Amniotic stem cell (primary cell): ENCODE data around the gene AGPAT4.

Experiments
- DNase-seq: peaks from one replicate; lab custom pipeline; 2025; lab: John Stamatoyannopoulos, UW

Gene AGPAT4

DNA sequence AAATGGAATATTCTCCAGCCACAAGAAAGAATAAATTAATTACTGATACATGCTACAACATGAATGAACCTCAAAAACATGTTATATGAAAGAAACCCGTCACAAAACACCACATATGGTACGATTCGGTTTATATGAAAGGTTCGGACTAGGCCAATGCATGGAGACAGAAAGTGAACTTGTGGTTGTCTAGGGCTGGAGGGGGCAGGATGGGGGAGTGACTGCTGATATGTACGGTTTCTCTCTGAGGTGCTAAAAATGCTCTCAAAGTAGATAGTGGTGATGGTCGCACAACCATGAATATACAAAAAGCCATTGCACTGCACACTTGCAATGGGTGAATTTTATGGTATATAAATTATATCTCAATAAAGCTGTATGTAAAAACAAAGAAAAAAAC lies 18.3 kb downstream of the AGPAT4 start:
- DNase-seq: no peak

DNA sequence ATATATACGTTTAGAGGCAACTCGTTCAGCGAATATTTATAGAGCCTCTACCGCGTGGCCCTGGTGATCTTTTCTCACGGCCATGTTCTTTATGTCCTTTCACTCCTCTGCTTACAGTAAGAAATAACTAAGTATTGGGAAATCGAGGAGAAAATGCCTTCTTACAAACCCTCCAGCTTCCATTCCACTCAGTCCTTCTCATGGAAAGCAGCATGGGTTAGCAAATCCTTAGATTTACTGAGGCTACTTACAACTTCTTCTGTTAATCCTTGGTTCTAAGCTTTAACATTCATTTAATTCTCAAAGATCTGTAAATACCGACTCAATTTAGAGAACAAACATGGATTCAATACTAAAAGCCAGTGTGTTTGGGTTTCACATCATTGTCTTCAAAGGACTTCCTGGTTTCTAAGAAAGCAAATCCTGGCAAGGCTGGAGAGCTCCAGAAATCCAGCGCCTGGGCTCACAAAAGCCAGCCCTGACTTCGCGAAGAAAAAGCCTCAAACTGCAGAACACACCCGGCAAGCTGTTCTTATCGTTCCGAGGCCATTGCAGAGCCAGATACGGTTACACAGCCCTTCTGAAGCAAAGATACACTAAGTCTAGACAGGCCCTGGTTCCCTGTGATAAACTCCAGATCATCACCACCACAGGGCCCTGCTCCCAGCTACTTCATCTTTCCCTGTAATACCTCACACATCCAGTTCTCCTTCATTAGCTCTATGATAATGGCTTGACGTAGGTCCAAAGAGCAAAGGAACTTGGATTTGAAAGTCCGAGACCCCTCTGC lies 19.2 kb downstream of the AGPAT4 start:
- DNase-seq: no peak

DNA sequence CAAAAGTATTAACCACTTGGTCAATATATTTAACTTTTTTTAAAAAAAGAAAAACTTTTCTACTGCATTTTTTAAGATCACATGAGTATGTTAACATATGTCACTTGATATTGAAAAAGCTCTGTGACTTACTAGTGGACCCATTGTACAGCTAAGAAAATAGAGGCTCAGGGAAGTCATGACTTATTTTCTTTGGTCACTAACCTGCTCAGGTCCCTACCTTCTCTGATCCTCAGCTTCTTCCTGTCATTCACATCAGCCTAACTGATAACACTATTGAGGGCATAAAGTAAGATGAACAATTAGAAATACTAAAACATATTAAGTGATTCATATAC lies 19.8 kb downstream of the AGPAT4 start:
- DNase-seq: no peak

DNA sequence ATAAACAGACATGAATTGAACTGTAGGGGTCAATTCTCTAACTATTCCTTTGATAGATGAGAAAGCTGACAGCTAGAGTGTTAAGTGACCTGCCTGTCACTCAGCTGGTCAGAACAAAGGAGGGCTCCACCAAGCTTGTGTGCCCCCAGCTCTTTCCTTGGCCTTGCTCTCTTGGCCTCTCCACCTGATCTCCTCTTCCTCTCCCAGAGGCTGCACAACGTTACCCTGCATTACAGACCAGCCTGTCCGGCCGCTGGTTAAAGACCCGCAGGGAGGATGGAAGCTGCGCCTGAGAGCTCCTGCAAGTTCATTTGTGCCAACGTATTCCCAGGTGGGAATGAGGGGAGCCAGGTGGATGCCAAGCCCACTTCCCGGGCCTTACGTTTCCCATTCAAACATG lies 22.5 kb downstream of the AGPAT4 start:
- DNase-seq: no peak

DNA sequence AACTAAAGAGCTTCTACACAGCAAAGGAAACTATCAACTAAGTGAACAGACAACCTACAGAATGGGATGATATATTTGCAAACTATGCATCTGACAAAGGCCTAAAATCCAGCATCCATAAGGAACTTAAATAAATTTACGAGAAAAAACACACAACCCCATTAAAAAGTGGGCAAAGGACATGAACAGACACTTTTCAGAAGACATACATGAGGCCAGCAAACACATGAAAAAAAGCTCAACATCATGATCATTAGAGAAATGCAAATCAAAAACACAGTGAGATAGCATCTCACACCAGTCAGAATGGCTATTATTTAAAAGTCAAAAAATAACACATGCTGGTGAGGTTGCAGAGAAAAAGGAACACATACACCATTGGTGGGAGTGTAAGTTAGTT lies 24.5 kb downstream of the AGPAT4 start:
- no peak for DNase-seq

DNA sequence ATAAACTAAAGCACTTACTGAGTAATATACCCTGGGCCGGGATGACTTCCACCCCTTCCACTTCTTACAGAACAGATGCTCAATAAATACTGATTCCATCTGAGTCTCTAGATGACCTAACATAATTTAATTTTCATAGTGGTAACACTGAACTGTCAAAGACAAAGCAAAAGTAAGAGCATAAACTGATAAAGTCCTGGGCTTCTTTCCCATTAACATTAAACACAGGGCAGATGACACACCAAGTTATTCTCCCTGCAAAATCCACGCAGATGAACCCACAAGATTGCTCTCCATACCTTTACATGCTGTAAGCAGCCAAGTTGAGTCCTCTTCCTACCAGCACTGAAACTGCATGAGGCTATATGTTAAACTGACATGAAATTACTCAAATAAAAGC lies 27.1 kb downstream of the AGPAT4 start:
- DNase-seq: no peak

DNA sequence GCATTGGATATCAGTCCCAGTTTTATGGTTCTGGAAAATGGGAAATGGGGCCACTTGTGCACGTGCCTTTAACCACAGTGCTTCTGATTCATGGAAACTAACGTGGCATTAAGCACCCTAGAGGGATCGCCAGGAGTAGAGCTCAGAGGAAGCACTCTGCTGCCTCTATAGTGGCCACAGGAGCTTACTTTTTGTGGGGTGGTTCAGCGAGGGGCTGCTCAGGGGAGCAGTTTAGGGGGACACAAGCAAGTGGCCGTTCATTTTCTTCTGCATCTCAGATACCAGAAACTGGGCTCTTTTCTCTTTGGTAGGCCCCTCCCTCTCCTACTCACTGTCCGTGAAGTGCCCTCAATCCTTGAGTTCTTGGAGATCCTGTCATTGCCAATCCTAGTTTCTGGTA lies 28.5 kb downstream of the AGPAT4 start:
- no peak for DNase-seq

DNA sequence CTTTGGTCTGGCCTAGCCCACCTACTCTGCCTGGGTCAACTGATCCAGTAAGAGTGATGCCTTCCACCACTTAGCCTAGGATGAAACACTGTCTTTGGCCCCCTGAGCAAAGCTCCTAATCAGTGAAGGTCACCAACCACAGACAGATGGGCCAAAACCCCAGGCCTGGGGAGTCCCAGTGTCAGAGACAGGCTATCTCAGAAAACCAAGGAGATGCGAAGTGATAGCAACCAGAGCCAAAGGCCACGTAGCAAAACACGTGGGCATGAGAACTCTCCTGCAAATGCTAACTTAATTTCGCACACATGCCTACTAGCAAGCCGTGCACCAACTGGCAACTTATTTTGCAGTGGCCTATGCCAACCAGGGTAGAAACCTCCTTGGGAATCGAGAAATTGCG lies 29.1 kb downstream of the AGPAT4 start:
- DNase-seq: no peak

DNA sequence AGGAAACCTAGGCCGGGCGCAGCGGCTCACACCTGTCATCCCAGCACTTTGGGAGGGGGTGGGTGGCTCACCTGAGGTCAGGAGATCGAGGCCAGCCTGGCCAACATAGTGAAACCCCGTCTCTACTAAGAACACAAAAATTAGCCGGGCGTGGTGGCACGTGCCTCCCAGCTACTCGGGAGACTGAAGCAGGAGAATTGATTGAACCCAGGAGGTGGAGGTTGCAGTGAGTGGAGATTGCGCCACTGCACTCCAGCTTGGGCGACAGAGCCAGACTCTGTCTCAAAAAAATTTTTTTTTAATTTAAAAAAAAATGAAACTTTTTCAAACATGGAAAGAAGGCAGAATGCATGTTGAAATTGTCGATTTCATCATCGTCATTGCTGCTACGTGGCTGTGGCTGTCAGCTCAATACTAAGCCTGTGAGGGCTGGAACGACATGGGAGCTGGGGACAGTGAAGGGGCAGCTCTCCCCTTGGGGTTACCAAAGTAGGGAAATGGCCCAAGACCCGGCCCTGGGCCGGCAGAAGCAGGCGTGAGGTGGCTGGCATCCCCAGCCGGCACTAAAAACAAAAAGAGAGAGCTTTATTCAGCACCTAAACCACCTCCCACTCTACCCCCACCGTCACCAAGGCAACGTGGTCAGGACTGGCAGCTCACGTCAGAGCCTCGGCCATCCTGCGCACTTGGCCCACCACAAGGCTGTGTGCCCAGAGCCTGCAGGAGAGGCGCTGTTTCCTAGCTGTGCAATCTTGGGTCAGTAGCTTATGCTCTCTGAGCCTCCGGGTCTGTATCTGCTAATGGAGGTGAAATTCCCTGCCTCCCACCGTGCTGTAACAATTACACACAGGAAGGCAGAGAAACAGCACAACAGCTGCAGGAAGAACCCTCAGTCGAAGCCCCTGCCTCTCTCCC lies 30.8 kb downstream of the AGPAT4 start:
- DNase-seq: no peak

DNA sequence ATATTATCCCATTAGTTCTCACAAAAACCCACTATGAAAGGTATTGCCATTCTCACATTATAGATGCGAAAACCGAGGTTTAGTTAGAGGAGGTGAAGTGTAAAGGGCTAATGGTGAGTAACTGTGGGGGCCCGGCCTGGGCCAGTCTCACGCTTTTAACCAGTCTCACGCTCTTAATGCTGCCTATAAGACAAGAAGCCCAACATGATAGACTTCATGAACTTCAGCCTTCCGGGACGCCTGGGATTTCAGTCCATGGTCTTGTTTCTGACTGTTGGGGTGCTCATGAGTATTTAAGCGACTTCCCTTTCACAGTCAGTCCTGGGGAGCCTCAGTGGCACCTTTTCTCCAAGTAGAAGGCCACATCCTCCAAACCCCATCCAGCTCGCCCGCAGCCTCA lies 31.7 kb downstream of the AGPAT4 start:
- DNase-seq: no peak

DNA sequence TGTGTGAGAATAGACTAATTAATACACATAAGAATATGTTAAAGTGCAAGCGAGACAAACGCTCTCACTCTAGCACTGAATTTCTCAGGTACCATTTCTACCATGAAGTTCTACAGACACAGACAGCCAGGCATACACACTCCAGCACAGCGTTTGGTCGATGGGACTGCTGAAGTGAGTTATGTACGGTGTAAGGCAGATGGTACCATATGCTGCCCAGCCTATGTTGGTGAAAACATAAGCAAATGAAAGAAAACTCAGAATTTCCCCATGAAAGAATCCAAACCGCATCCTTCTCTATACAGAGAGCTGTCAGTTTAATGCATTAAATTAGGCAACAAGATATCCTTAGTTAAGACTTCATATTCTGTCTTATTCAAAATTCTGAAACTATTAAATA lies 34.9 kb downstream of the AGPAT4 start:
- DNase-seq: no peak

DNA sequence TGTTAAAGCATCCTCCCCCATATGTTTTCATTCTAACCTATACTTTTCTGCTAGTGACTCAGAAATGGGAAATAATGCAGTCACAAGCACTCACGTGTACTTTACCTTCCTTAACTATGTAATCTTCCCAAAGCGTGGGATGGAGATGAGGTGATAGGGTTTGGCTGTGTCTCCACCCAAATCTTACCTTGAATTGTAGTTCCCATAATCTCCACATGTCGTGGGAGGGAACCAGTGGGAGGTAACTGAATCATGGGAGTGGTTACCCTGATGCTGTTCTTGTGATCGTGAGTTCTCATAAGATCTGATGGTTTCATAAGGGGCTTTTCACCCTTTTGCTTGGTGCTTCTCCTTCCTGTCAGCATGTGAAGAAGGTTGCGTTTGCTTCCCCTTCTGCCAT lies 35.4 kb downstream of the AGPAT4 start:
- DNase-seq: no peak

DNA sequence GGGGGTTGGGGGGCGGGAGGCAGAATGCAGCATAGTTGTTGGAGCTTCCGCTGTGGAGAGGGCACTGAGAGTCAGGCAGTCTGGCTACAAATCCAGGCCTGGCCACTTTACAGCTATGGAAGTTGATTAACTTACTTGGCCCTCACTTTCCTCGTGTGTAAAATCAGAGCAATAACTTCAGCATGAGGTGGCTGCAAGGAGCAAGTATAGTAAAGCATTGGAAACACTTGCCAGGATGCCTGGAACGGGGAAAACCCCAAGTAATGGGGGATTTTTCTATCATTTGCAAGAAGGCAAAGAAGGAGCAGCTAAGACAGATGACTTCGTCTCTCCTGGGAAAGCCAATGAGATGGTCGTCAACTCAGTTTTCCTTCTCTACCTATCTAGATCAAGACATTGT lies 35.8 kb downstream of the AGPAT4 start:
- no peak for DNase-seq

DNA sequence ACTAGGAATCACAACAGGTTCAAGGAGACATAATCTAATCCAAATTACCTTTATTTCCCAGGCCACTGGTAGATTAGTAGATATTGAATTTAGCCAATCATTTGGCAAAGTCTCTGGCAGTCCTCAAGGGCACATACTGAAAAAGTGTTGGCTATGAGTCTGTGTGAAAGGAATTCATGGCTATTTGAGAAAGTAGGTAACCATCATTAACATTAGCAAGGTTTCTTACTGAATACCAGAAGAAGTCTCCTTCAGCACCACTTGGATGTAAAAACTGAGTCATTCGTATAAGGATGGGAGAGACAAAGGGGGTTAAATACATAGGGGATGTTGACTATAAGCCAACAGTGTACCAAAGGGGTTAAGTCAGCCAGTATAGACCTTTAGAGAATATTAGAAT lies 36.7 kb downstream of the AGPAT4 start:
- DNase-seq: no peak

DNA sequence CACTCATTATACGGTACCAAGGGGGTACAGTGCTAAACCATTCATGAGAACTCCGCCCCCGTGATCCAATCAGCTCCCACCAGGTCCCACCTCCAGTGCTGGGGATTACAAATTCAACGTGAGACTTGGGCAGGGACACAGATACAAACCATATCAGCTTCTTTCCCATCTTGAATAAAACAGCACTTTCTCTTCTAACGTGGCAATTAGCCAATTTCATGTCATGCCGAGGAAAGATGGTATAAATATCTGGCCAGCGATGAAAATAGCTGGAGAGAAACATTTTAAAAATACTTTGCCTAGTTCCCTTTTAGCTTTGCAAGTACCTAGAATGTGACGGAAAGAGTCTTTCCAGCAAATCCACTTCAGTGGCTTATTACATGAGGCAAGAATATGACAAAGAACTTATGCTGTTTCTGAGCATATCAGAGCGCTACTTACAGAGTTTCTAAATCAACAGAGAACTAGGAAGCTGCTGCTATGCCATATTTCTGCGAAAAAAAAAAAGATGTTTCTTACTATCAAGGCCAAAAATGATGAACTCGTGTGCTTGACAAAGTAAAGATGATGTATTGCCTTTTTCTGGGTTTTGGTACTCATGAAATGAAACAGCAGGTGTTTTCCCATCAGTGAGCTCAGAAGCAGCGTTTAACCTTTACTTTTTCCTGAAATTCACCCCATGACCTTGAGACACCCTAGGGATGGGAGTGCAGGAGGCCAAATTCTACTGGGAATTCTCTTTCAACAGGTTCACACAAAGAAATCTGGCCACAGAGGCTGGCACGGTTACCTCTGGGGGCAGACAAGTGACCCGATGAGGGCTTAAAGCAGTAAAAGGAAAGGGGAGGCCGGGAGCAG lies 37.9 kb downstream of the AGPAT4 start:
- no peak for DNase-seq

DNA sequence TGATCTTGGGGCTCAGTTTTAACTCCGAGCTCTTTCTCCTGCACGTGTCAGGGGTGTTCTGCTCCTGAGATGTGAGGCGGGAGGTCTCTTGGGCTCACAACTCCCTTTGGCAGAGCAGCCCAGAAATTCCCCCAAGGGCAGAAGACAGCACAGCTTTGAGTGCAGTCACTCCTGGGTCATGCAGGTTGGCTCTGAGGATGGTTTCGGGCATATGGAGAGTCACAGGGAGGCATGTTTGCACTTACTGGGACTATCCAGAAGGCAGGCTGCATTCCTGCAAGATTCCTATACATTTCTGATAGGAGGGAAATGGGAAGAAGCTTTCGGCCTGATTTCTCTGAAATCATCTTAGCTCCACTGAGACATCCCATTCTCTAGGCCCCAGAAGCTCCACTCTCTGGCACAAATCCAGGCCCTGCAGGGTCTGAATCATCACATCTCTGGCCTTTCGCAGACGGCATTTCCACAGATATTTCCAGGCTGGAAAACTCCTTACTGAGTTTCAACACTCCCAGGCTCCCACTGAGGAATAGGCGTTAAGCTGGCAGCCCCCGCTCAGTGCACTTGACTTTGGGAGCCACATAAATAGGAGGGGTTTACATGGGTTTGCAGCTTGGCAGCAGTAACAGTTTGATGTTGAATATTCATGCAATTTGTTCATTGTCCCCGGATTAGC lies 39.7 kb downstream of the AGPAT4 start:
- DNase-seq: peak; percentile 78

DNA sequence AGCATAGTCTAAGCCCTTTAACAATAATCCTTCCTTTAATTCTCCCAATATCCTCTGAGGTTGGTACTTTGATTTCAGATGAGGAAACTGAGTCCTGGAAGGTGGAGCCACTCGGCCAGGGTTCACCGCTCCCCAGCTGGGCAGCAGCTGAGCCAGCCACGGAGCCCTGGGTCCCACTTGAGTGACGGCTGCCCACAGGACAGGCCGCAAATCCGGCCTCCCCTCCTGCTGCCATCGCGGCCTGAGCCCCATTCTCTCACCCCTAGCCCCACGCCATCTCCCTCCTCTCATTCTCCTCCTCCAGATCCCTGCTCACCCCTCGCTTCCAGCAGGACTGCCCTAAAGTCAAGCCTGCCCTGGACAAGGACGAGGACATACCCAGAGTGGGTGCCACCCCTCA lies 41.4 kb downstream of the AGPAT4 start:
- DNase-seq: no peak

DNA sequence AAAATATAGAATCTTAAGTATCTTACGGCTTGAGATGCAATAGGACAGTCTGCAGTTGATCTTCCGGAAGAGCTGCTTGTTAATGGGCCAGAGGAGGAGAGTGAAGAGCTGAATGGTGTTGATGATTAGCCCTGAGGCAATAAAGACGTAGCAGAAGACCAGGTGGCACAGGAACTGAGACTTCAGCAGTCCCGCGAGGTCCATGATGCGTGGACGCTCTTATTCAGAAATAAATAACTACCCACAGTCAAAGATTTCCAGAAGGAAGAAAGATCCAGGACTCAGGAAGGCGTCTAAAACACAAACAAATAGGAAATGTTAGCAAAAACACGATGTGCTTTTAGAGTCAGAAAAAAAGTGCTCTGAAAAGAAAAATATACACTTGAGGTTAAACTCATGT lies 41.9 kb downstream of the AGPAT4 start:
- no peak for DNase-seq

DNA sequence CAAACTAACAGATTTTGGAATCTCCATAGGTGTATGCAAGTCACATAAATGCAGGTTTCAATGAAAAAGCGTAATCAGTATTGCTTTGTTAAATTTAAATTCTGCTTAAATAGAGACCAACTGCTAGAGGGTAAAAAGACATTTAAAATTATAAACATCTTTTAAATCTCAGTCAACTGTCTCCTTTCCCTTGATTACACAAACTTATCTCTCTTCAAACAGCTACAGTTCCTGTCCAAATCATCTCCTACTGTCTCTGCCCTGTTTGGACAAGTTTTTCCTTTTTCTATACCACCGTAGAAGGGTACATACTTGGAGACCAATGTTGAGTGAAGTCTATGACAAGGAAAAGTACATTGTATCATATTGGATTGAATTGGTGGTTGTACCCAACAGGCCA lies 43.5 kb downstream of the AGPAT4 start:
- no peak for DNase-seq

DNA sequence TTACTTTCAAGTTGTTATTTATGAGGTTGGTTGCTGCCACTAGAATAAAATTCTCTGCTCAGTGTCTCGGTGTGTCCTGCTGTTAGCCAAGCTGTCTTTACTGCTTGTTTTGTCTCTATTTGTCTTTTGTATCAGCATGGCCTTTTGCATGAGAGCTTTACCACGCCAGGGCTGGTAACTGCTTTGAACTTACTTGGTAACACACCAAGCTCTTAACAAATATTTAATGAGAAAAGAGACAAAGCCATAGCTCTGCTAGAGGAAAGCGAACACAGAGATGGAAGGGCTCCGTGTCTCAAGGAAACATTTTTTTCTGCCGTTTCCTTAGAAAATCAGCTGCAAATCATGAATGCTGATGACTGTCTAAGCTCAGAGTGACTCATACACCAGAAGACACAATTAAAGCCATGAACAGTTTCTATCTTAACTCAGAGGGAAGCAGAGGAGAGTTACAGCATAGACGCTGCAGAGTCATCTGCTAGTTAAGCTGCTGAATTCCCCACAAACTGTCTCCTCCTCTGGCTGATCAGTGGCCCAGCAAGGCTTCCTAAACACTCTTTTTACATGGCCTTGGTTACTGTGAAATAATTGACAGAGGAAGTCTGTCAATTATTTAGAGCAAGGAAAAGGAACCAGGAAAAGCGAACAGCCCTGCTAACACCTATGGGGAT lies 44.8 kb downstream of the AGPAT4 start:
- peak; percentile 57 for DNase-seq

DNA sequence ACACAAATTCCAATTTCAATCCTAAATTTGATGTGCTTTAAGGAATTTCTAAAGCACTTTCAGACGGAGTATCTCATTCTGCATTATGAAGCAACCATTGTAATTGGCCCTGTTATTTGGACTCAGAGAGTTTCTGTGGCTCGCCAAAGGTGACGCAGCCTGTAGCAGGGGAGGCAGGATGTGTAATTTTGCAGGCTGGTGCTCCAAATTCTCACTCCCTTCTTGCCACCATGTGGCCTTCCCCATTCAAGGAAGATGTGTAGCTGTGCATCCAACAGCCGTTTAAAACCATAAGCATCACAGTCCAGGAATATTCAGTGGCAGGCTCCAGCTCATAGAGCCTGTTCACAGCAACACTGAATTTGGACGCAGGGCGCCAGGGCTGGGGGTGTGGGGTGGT lies 45.8 kb downstream of the AGPAT4 start:
- no peak for DNase-seq
